CD14-positive monocyte (primary cell): ENCODE data around the gene SMG7. TPM values are rescaled to one million over a fixed set of nuclear protein-coding genes. Genes with fewer than 3 reads are reported as not detected.
A peak's percentile ranks its signal among the peaks of the same experiment; 100 is the strongest.

ENCODE experiments used
- DNase-seq, 3 donors: peaks; one replicate each; pipeline ENCODE4 v3.0.0-alpha.2; 2011 to 2022
- H2AFZ ChIP-seq: 2 replicates; pipeline ENCODE4 v1.6.0; 2012; ENCODE audit warnings: mild to moderate bottlenecking, low read depth, low read length, inconsistent platforms; ENCODE audit not compliant: insufficient read depth, poor library complexity, severe bottlenecking
- H3K27ac ChIP-seq, 2 donors: 1 replicate in 1 of 2; 2 replicates in 1 of 2; pipeline ENCODE4 v1.5.1; 2012 to 2013; ENCODE audit warnings: low read length in 2 of 2, control low read depth in 1 of 2, inconsistent platforms in 1 of 2, low read depth in 1 of 2, mild to moderate bottlenecking in 1 of 2
- H3K27me3 ChIP-seq, 2 donors: one replicate each; pipeline versions ENCODE4 v1.6.0 to v1.6.1; 2011 to 2013; ENCODE audit warnings: low read length in 2 of 2; ENCODE audit not compliant: control insufficient read depth in 2 of 2, insufficient read depth in 2 of 2
- H3K36me3 ChIP-seq, 2 donors: replicated peaks in 1 of 2; 1 replicate in 1 of 2; 2 replicates in 1 of 2; pipeline versions ENCODE4 v1.5.1 to v1.6.1; 2012 to 2013; ENCODE audit warnings: low read length in 2 of 2, control low read depth in 1 of 2, inconsistent platforms in 1 of 2, mild to moderate bottlenecking in 1 of 2; ENCODE audit not compliant: insufficient read depth in 2 of 2, control insufficient read depth in 1 of 2
- H3K4me1 ChIP-seq, 2 donors: 1 replicate in 1 of 2; 2 replicates in 1 of 2; pipeline versions ENCODE4 v1.5.1 to v1.6.1; 2012 to 2013; ENCODE audit warnings: low read length in 2 of 2, control low read depth in 1 of 2, inconsistent platforms in 1 of 2, mild to moderate bottlenecking in 1 of 2, moderate library complexity in 1 of 2; ENCODE audit not compliant: insufficient read depth in 2 of 2, control insufficient read depth in 1 of 2
- H3K4me2 ChIP-seq: replicated peaks from 2 replicates; pipeline ENCODE3; 2012; ENCODE audit warnings: low read length, moderate library complexity, mild to moderate bottlenecking; ENCODE audit not compliant: poor library complexity, severe bottlenecking; ENCODE audit errors: extremely low read depth
- H3K4me3 ChIP-seq, 3 experiments: fragments of 200-600 bp in 1 of 3; sonication (generic) in 1 of 3; replicated peaks in 1 of 3; 1 replicate in 2 of 3; 2 replicates in 1 of 3; pipeline ENCODE4 v1.5.1; 2011 to 2013; ENCODE audit warnings: low read length in 3 of 3, mild to moderate bottlenecking in 3 of 3, control low read depth in 2 of 3, low read depth in 2 of 3, inconsistent platforms in 1 of 3, moderate library complexity in 1 of 3
- H3K79me2 ChIP-seq: 2 replicates; pipeline ENCODE4 v1.6.0; 2012; ENCODE audit warnings: mild to moderate bottlenecking, control low read depth, inconsistent platforms, low read length, moderate library complexity; ENCODE audit not compliant: insufficient read depth
- H3K9ac ChIP-seq: 2 replicates; pipeline ENCODE4 v1.6.0; 2017; ENCODE audit warnings: low read length, mild to moderate bottlenecking; ENCODE audit not compliant: insufficient read depth, poor library complexity, severe bottlenecking
- H3K9me3 ChIP-seq, 2 donors: replicated peaks in 1 of 2; 1 replicate in 1 of 2; 2 replicates in 1 of 2; pipeline versions ENCODE4 v1.5.1 to v1.6.1; 2012 to 2013; ENCODE audit warnings: low read length in 2 of 2, control low read depth in 1 of 2; ENCODE audit not compliant: control insufficient read depth in 1 of 2, insufficient read depth in 1 of 2
- H4K20me1 ChIP-seq: 2 replicates; pipeline ENCODE4 v1.6.0; 2012; ENCODE audit warnings: mild to moderate bottlenecking, low read length, control low read depth, moderate library complexity; ENCODE audit not compliant: insufficient read depth
- H3K27ac Mint-ChIP-seq, 7 donors: one replicate each; pipeline ENCODE4 v1.8.0; 2020; ENCODE audit warnings: mild to moderate bottlenecking in 7 of 7, mixed read lengths in 7 of 7, moderate library complexity in 6 of 7, inconsistent platforms in 2 of 7
- H3K27me3 Mint-ChIP-seq, 3 donors: one replicate each; pipeline ENCODE4 v1.8.0; 2021 to 2022; ENCODE audit warnings: low read depth in 3 of 3, mild to moderate bottlenecking in 3 of 3, mixed read lengths in 3 of 3, moderate library complexity in 3 of 3, inconsistent platforms in 1 of 3
- H3K36me3 Mint-ChIP-seq, 2 donors: one replicate each; pipeline ENCODE4 v1.8.0; 2020; ENCODE audit warnings: mixed read lengths in 2 of 2, inconsistent platforms in 1 of 2, mild to moderate bottlenecking in 1 of 2
- H3K4me1 Mint-ChIP-seq: one replicate; pipeline ENCODE4 v1.8.0; 2020; ENCODE audit warnings: mild to moderate bottlenecking, mixed read lengths
- H3K4me3 Mint-ChIP-seq, 2 donors: one replicate each; pipeline ENCODE4 v1.8.0; 2020; ENCODE audit warnings: mild to moderate bottlenecking in 2 of 2, mixed read lengths in 2 of 2, moderate library complexity in 1 of 2
- H3K9me3 Mint-ChIP-seq, 7 donors: one replicate each; pipeline ENCODE4 v1.8.0; 2020 to 2022; ENCODE audit warnings: mixed read lengths in 7 of 7, mild to moderate bottlenecking in 6 of 7, moderate library complexity in 6 of 7, inconsistent platforms in 2 of 7
- WGBS: methylation state at CpG from one replicate; pipeline ENCODE4 v1.1.5; 2013; ENCODE audit warnings: missing lambda C conversion rate; ENCODE audit not compliant: insufficient coverage; 5-methylcytosine and 5-hydroxymethylcytosine counted together
- intact Hi-C, 2 donors: fragments of 100-400 bp; cut with micrococcal nuclease; formaldehyde crosslinking; loops; one replicate each; pipeline versions ENCODE4 v1.15.0 to v1.15.1; 2023
- polyA plus RNA-seq, 3 donors: library from polyadenylated mRNA; depleted of rRNA in 1 of 3; unstranded in 2 of 3; stranded (reverse) in 1 of 3; fragments of 300-500 nt in 2 of 3; fragments of >200 nt in 1 of 3; fragmentation: Illumina TruSeq in 2 of 3; gene quantifications; 1 replicate in 2 of 3; 2 replicates in 1 of 3; pipeline ENCODE4 v1.2.3, GENCODE V29; 2012 to 2021
- TF ChIP-seq, protein P1 (sequence below): fragments of 200-600 bp; IDR thresholded peaks from one replicate; pipeline ENCODE4 v1.8.0; 2022; ENCODE audit warnings: antibody characterized with exemption, mild to moderate bottlenecking

The SMG7 gene
- polyA plus RNA-seq, 3 donors: 11.5 to 31.3 (median 19.4) TPM

DNA sequence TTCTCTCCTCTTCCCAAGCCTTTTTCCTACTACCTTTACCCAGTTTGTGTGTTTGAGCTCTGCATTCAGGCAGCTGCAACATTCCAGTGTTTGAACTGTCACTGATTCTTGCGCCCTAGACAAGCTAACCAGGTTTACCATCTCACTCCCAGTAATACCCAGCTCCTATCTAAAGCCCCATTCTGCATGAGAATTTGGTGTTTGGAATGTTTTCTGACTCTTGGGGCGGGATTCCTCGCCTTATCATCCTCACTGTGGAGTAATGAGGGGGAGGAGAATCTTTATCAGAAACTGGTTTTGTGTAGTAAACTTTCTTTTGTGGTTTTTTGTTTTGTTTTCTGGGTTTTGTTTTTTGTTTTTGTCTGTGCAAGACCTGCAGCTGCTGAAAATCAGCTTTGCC is 81.5 kb downstream of the SMG7 start:
- peaks cover 8% of the 10 kb centered on the region for H3K79me2 ChIP-seq
- Mint-ChIP-seq H3K4me3 (no peak overlapping the region), H3K4me1 (peaks cover 3% of the 10 kb centered on the region), H3K9me3 (no peaks in the 10 kb centered on the region), H3K27me3 (no peaks in the 10 kb centered on the region), H3K36me3 (peaks cover 82 to 95% of the 10 kb centered on the region in 2 donors), H3K27ac (peak overlapping the region in 4 of 7 donors; percentile 53 to 76 (median 70))
- H3K36me3 ChIP-seq: peaks cover 90 to 100% of the 10 kb centered on the region in 2 donors
- H3K9ac ChIP-seq: no peak overlapping the region
- H2AFZ ChIP-seq: no peak overlapping the region
- intact Hi-C loops: loop anchor here in 1 of 2 donors (10.0 kb wide), 1 partner anchor 699 kb away; no protein-coding TSS in a partner anchor
- peak overlapping the region in 1 of 2 donors; percentile 66 for H3K27ac ChIP-seq
- H3K4me2 ChIP-seq: no peak overlapping the region
- WGBS: no CpG with 5 or more reads among the region's 3 CpGs
- H4K20me1 ChIP-seq: peaks cover 99% of the 10 kb centered on the region
- no peak overlapping the region for H3K4me3 ChIP-seq
- no peak for DNase-seq
- H3K27me3 ChIP-seq: no peaks in the 10 kb centered on the region
- no peaks in the 10 kb centered on the region for H3K4me1 ChIP-seq
- TF ChIP-seq, protein P1, sequence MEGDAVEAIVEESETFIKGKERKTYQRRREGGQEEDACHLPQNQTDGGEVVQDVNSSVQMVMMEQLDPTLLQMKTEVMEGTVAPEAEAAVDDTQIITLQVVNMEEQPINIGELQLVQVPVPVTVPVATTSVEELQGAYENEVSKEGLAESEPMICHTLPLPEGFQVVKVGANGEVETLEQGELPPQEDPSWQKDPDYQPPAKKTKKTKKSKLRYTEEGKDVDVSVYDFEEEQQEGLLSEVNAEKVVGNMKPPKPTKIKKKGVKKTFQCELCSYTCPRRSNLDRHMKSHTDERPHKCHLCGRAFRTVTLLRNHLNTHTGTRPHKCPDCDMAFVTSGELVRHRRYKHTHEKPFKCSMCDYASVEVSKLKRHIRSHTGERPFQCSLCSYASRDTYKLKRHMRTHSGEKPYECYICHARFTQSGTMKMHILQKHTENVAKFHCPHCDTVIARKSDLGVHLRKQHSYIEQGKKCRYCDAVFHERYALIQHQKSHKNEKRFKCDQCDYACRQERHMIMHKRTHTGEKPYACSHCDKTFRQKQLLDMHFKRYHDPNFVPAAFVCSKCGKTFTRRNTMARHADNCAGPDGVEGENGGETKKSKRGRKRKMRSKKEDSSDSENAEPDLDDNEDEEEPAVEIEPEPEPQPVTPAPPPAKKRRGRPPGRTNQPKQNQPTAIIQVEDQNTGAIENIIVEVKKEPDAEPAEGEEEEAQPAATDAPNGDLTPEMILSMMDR: no peak
- no peaks in the 10 kb centered on the region for H3K9me3 ChIP-seq

DNA sequence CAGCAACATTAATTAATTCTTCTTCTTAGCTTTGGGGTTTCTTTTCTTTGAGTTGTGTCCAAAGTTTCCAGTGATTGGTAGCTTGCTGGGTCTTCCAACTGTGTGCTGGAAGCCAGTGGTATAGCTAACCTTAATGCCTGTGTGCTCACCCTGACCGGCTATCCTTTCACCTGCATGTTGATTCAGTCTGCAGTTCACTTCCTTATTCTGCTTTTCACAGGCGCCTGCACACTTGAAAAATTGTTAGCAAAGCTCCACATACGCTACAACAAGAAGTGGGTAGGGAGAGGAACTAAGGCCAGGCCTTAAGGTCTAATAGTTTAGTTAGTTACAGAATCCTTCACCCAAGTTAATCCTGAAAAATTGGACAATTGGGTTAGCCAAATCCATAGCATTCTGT is 82.3 kb downstream of the SMG7 start:
- no peaks in the 10 kb centered on the region for H3K9me3 ChIP-seq
- H3K4me3 ChIP-seq: no peak overlapping the region
- H3K36me3 ChIP-seq: peaks cover 96 to 100% of the 10 kb centered on the region in 2 donors
- peaks cover 99% of the 10 kb centered on the region for H4K20me1 ChIP-seq
- H3K4me2 ChIP-seq: no peak overlapping the region
- Mint-ChIP-seq H3K4me1 (peaks cover 3% of the 10 kb centered on the region), H3K4me3 (no peak overlapping the region), H3K9me3 (no peaks in the 10 kb centered on the region), H3K27me3 (peaks cover 0 to 2% (median 0%) of the 10 kb centered on the region in 3 donors), H3K27ac (peak overlapping the region in 2 of 7 donors; percentile 38 to 51), H3K36me3 (peaks cover 84 to 95% of the 10 kb centered on the region in 2 donors)
- no peaks in the 10 kb centered on the region for H3K27me3 ChIP-seq
- H3K79me2 ChIP-seq: peaks cover 14% of the 10 kb centered on the region
- TF ChIP-seq, protein P1: no peak
- WGBS: no CpG with 5 or more reads among the region's 3 CpGs
- no peaks in the 10 kb centered on the region for H3K4me1 ChIP-seq
- no peak overlapping the region for H2AFZ ChIP-seq
- H3K9ac ChIP-seq: no peak overlapping the region
- H3K27ac ChIP-seq: peak overlapping the region in 1 of 2 donors; percentile 66
- intact Hi-C loops: loop anchor here in 1 of 2 donors (10.0 kb wide), 1 partner anchor 700 kb away; no protein-coding TSS in a partner anchor
- DNase-seq: no peak
